Measurements from ENCODE around the gene FAM161B. TPM values are rescaled to one million over a fixed set of nuclear protein-coding genes. Genes with fewer than 3 reads are reported as not detected.

Gene FAM161B
- total and polyA plus RNA-seq, 2 of the 8 experiments (the other 6 are each of a cell fraction or from before 2014, with no cell fraction given): 0.14 to 0.32 TPM

- TF ChIP-seq SP1 (IDR thresholded peaks at IDR 0.05; ENCODE audit: low read depth, low read length) (no peak), TEAD4 (IDR thresholded peaks at IDR 0.05; ENCODE audit: low read depth, low read length) (no peak), BRCA1 (IDR thresholded peaks at IDR 0.05; ENCODE audit: low read depth, low read length) (no peak), PHF8 (conservative IDR thresholded peaks at IDR 0.05; ENCODE audit: low read depth, low read length) (no peak), FOSL1 (IDR thresholded peaks at IDR 0.05; ENCODE audit: insufficient read depth, low read depth, low read length) (no peak), GTF2F1 (IDR thresholded peaks at IDR 0.05; ENCODE audit: borderline replicate concordance, low read depth, low read length) (no peak), SP4 (IDR thresholded peaks at IDR 0.05; ENCODE audit: low read length) (no peak), POU5F1 (IDR thresholded peaks at IDR 0.05; ENCODE audit: low read depth, low read length) (no peak)
Measured at GRCh38 chr14:73913256-73913655, 36.6 kb downstream of the FAM161B start (continued).
